SW 1271 (cell line): ENCODE measurements around the gene HMGN5.

Experiments
- DNase-seq, 2 experiments: peaks; one replicate each; lab custom pipeline; 2025; lab: John Stamatoyannopoulos, UW

HMGN5 gene

GRCh38 chrX:81201671-81202455 lies at the start of gene HMGN5, which contains the start of gene SH3BGRL:
Gene HMGN5 (minus strand): TSS chrX:81201913. CDS start chrX:81121549, 80,364 bp downstream.
Gene SH3BGRL (plus strand): TSS chrX:81202102. CDS start chrX:81202201, 99 bp downstream.
- DNase-seq = peak; percentile 7 to 60

DNA sequence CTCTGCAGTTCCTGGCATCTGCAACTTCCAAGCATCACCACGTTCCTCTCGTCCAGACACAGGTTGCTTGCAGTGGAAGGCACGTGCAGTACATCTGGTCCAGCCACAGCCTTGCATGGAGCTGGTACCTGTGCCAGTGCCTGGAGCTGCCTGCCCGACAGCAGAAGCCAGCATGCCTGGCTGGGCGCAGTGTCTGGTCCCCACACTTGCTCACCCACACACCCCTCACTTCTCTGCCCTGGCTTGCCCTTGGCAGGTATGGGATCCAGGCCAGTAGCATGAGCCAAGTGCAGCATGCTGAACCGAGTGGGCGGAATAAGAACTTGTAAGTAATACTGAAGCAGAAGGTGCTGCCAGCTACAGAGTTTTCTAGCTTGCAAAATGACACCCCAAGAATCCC lies 40.0 kb upstream of the HMGN5 start:
- no peak for DNase-seq

GRCh38 chrX:81240701-81241331 lies 39.1 kb upstream of the HMGN5 start:
- no peak for DNase-seq

- DNase-seq = no peak
Measured at GRCh38 chrX:81238166-81238565, 36.5 kb upstream of the HMGN5 start.

GRCh38 chrX:81237516-81237915 lies 35.8 kb upstream of the HMGN5 start:
- DNase-seq = no peak

DNA sequence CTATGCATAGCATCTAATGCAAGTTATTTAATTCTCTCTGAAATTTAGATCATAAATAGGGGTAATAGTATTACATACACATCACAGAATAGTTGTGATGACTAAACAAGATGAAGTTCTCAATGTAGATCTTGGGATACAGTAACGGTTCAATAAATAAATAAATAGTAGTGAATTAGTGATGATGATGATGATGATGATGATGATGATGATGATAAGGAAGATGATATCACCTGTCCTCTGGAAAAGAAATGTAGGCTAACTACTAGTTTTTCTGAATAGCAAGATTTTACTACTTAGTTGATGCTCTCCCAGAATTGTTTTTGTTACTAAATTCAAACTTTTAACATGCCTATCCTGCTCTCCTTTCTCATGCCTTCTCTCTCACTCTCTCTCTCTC lies 30.5 kb upstream of the HMGN5 start:
- no peak for DNase-seq

DNA sequence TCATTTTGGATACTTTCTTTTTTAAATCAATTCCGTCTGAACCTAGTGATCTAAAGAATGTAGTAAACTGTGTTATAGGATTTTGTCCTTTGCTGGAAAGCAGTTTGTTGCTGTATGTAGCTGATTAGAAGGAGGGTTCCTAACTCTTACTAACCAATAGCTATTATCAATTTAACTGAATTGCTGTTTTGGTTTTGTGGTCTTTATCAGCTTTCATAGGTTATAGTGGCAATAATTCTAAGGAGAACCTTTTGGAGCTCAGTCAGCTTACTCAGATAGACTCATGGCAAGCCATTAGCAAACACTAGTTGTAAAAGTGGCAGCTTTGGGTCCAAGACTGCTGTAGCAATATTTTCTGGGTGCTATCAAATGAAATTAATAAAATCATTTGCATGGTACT lies 29.8 kb upstream of the HMGN5 start:
- DNase-seq = no peak

GRCh38 chrX:81229901-81230300 lies 28.2 kb upstream of the HMGN5 start:
- no peak for DNase-seq

DNA sequence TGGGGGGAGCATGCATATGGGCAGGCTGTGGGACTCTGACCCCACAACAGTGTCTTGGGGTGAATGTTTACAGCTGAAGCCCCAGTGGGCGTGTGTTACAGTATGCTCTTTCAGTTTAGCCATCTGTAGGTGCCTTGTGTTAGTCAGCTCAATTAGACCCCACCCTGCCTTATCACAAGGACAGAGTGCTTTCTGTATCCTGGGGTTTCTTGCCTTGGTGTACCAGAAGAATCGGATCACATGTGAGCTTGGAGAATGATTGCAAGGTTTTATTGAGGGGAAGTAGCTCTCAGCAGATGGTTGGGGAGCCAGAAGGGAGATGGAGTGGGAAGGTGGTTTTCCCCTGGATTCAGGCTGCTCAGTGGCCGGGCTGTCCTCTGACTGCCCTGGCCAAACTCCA lies 27.5 kb upstream of the HMGN5 start:
- DNase-seq = no peak

DNA sequence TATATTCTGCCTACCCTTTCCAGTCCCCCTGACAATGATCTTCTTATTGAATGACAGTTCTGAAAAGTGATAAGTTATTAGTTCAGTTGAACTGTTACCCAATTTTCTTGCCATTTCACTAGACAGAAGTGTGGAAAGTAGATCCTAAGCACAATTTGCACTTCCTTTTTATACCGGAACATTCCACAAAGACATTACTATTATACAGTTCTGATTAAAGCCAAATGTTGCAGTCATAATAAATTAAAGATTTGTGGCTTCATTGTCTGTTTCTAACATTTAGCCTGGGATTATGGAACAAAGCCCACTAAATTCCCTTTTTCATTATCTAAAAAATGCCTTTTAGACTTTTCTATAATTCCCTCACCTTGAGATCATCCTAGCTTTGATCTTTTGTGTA lies 14.0 kb upstream of the HMGN5 start:
- no peak for DNase-seq

GRCh38 chrX:81208916-81209315 lies 7.2 kb upstream of the HMGN5 start:
- DNase-seq = no peak

DNA sequence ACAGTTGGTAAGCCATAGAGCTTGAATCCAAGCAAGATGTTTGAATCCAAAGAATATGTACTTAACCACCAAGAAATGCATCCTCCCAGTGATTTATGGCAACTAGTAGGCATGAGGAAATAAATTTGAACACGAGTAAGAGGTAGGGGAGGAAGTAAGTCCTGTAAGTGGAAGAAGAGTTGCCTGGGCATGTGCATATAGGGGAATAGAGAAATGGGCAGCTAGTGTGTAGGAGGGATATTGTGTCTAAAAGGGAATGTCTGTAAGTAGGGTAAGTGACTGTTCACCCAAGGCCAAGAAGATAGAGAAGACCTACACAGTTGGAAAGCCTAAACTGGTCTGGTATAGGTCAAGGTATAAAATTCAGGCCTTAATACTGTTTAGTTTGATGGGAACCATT lies 4.8 kb upstream of the HMGN5 start:
- DNase-seq = no peak

DNA sequence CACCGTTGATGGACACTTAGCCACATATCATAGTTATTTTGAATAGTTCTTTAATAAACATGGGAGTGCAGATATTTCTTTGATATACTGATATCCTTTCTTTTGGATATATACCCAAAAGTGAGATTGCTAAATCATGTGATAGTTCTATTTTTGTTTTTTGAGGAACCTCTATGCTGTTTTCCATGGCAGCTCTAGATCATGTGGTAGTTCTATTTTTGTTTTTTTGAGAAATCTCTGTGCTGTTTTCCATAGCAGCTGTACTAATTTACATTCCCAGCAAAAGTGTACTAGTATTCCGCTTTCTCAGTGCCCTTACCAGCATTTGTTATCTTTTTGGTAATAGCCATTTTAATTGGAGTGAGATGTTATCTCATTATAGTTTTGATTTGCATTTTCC lies 3.8 kb upstream of the HMGN5 start:
- DNase-seq = no peak

- DNase-seq = no peak
Measured at GRCh38 chrX:81202943-81203342, 1.2 kb upstream of the HMGN5 start.

- DNase-seq = peak in 1 of 2 experiments; percentile 0
Measured at GRCh38 chrX:81202456-81202819, 725 bp upstream of the HMGN5 start.

GRCh38 chrX:81201071-81201470 lies 642 bp downstream of the HMGN5 start:
- DNase-seq = no peak

GRCh38 chrX:81195712-81196111 lies 6.0 kb downstream of the HMGN5 start:
- DNase-seq = peak in 1 of 2 experiments; percentile 24

- no peak for DNase-seq
Measured at GRCh38 chrX:81195259-81195658, 6.5 kb downstream of the HMGN5 start.

GRCh38 chrX:81174286-81174685 lies 27.4 kb downstream of the HMGN5 start:
- peak in 1 of 2 experiments; percentile 0 for DNase-seq

DNA sequence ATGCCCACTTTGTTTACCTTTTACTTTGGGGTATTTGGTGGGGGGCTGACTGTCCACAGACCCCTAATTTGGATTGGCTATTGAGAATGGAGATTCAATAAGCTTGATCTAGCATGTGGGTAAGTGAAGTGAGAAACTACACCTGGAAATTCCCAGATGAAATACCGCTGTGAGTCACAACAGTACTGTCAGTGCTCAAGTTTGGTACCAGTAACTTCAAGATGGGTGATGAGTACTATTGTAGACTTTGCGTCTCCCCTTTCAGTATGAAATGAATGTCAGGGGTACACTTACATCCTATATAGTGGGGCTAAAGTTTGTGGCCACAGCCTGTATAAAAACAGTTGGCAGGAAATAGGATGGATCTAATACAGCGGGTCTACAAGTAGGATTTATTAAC lies 33.3 kb downstream of the HMGN5 start:
- DNase-seq = no peak

GRCh38 chrX:81121513-81122363 lies 80.0 kb downstream of the HMGN5 start:
- peak; percentile 48 to 72 for DNase-seq

GRCh38 chrX:81120936-81121371 lies 80.8 kb downstream of the HMGN5 start:
- DNase-seq = peak; percentile 0 to 26
